Neural progenitor cell (in vitro differentiated cells): ENCODE results near the gene ARHGAP19. TPM values are rescaled to one million over a fixed set of nuclear protein-coding genes. Genes with fewer than 3 reads are reported as not detected.

ENCODE experiments used
- DNase-seq: peaks from one replicate; pipeline ENCODE4 v3.0.0-alpha.2; 2016; ENCODE audit warnings: low spot score
- H2AFZ ChIP-seq: fragments of 200-600 bp; sonication (generic); replicated peaks from 2 replicates; pipeline ENCODE4 v1.6.1; 2016; ENCODE audit warnings: antibody characterized with exemption
- H3F3A ChIP-seq: fragments of 200-600 bp; sonication (generic); 2 replicates; pipeline ENCODE4 v1.6.1; 2016; ENCODE audit warnings: antibody characterized with exemption, low read depth
- H3K27ac ChIP-seq: fragments of 200-600 bp; sonication (generic); 2 replicates; pipeline ENCODE4 v1.5.1; 2016; ENCODE audit warnings: mild to moderate bottlenecking
- H3K27me3 ChIP-seq: fragments of 200-600 bp; sonication (generic); 2 replicates; pipeline ENCODE4 v1.6.1; 2016; ENCODE audit warnings: mild to moderate bottlenecking, moderate library complexity
- H3K36me3 ChIP-seq: fragments of 200-600 bp; sonication (generic); 2 replicates; pipeline ENCODE4 v1.5.1; 2016
- H3K4me1 ChIP-seq: fragments of 200-600 bp; sonication (generic); 2 replicates; pipeline ENCODE4 v1.6.1; 2016; ENCODE audit warnings: mixed run types
- H3K4me2 ChIP-seq: fragments of 200-600 bp; sonication (generic); 2 replicates; pipeline ENCODE4 v1.6.1; 2016
- H3K4me3 ChIP-seq: fragments of 200-600 bp; sonication (generic); 2 replicates; pipeline ENCODE4 v1.5.1; 2016
- H3K79me2 ChIP-seq: fragments of 200-600 bp; sonication (generic); 2 replicates; pipeline ENCODE4 v1.6.1; 2016; ENCODE audit warnings: low read depth
- H3K9ac ChIP-seq: fragments of 200-600 bp; sonication (generic); 2 replicates; pipeline ENCODE4 v1.6.1; 2016
- H3K9me3 ChIP-seq: fragments of 200-600 bp; sonication (generic); 2 replicates; pipeline ENCODE4 v1.5.1; 2016; ENCODE audit warnings: low read depth
- H4K20me1 ChIP-seq: fragments of 200-600 bp; sonication (generic); 2 replicates; pipeline ENCODE4 v1.6.1; 2016; ENCODE audit warnings: low read depth
- H3K27ac Mint-ChIP-seq: 3 replicates; pipeline ENCODE4 v1.8.0; 2021; ENCODE audit warnings: mixed read lengths
- H3K27me3 Mint-ChIP-seq: 2 replicates; pipeline ENCODE4 v1.8.0; 2022; ENCODE audit warnings: low read depth, mild to moderate bottlenecking, inconsistent platforms, moderate library complexity, mixed read lengths; ENCODE audit not compliant: insufficient read depth
- H3K36me3 Mint-ChIP-seq: 3 replicates; pipeline ENCODE4 v1.8.0; 2021; ENCODE audit warnings: mixed read lengths
- H3K4me1 Mint-ChIP-seq: 3 replicates; pipeline ENCODE4 v1.8.0; 2021; ENCODE audit warnings: mixed read lengths
- H3K4me3 Mint-ChIP-seq: 3 replicates; pipeline ENCODE4 v1.8.0; 2021; ENCODE audit warnings: mild to moderate bottlenecking, moderate library complexity, mixed read lengths
- H3K9me3 Mint-ChIP-seq: 3 replicates; pipeline ENCODE4 v1.8.0; 2020; ENCODE audit warnings: mixed read lengths
- CTCF ChIP-seq: fragments of 200-600 bp; sonication (generic); IDR thresholded peaks from 2 replicates; pipeline ENCODE4 v1.5.1; 2017; ENCODE audit warnings: antibody characterized with exemption, mild to moderate bottlenecking
- EZH2 ChIP-seq: fragments of 200-600 bp; sonication (generic); IDR thresholded peaks from 2 replicates; pipeline ENCODE4 v1.6.1; 2017; ENCODE audit warnings: antibody characterized with exemption, mild to moderate bottlenecking, moderate library complexity
- EZH2phosphoT487 ChIP-seq: fragments of 200-600 bp; sonication (generic); IDR thresholded peaks from 2 replicates; pipeline ENCODE4 v1.6.1; 2017; ENCODE audit warnings: antibody characterized with exemption
- total RNA-seq: library from RNA; depleted of rRNA; stranded (reverse); fragments of >200 nt; gene quantifications from 2 replicates; pipeline ENCODE4 v1.2.3, GENCODE V29; 2015; ENCODE audit warnings: low replicate concordance

Gene ARHGAP19
- total RNA-seq, 1 donor from 2014 or later: 88.8 TPM

- Histone ChIP-seq H3K9ac (no peak overlapping the region), H3F3A (no peaks in the 10 kb centered on the region), H3K79me2 (no peaks in the 10 kb centered on the region), H4K20me1 (no peaks in the 10 kb centered on the region), H3K4me1 (no peaks in the 10 kb centered on the region), H3K27me3 (no peaks in the 10 kb centered on the region), H3K4me2 (no peak overlapping the region), H3K36me3 (no peaks in the 10 kb centered on the region), H3K4me3 (no peak overlapping the region), H2AFZ (no peak overlapping the region), H3K27ac (no peak overlapping the region), H3K9me3 (no peaks in the 10 kb centered on the region)
- no peaks in the 10 kb centered on the region for H3K36me3 Mint-ChIP-seq
- H3K27ac Mint-ChIP-seq: no peak overlapping the region
- no peak overlapping the region for H3K4me3 Mint-ChIP-seq
- no peak for DNase-seq
- no peaks in the 10 kb centered on the region for H3K4me1 Mint-ChIP-seq
- no peaks in the 10 kb centered on the region for H3K9me3 Mint-ChIP-seq
- peaks cover 6% of the 10 kb centered on the region for H3K27me3 Mint-ChIP-seq
- TF ChIP-seq CTCF: no peak
- no peak for TF ChIP-seq EZH2
- TF ChIP-seq EZH2phosphoT487: no peak
These were observed 8.5 kb upstream of the ARHGAP19 start for GRCh38 chr10:97300980-97301379.

- H3K27ac Mint-ChIP-seq: no peak overlapping the region
- no peaks in the 10 kb centered on the region for H3K9me3 Mint-ChIP-seq
- H3K4me3 ChIP-seq: no peak overlapping the region
- no peaks in the 10 kb centered on the region for H3K4me1 Mint-ChIP-seq
- H3K36me3 Mint-ChIP-seq: no peaks in the 10 kb centered on the region
- H3K4me3 Mint-ChIP-seq: no peak overlapping the region
- no peaks in the 10 kb centered on the region for H3K9me3 ChIP-seq
- H2AFZ ChIP-seq: peak overlapping the region; percentile 50
- no peak overlapping the region for H3K9ac ChIP-seq
- no peak for TF ChIP-seq EZH2
- TF ChIP-seq CTCF: no peak
- no peak for TF ChIP-seq EZH2phosphoT487
- no peak overlapping the region for H3K4me2 ChIP-seq
- H3K27me3 ChIP-seq: no peaks in the 10 kb centered on the region
- no peak for DNase-seq
- H3K27ac ChIP-seq: no peak overlapping the region
- no peaks in the 10 kb centered on the region for H3K36me3 ChIP-seq
- H3F3A ChIP-seq: no peaks in the 10 kb centered on the region
- no peaks in the 10 kb centered on the region for H3K79me2 ChIP-seq
- H3K27me3 Mint-ChIP-seq: peaks cover 6% of the 10 kb centered on the region
- no peaks in the 10 kb centered on the region for H3K4me1 ChIP-seq
- no peaks in the 10 kb centered on the region for H4K20me1 ChIP-seq
These were observed 5.8 kb upstream of the ARHGAP19 start for GRCh38 chr10:97298223-97298571.

GRCh38 chr10:97297556-97298222 is 5.3 kb upstream of the ARHGAP19 start:
- H3K79me2 ChIP-seq: no peaks in the 10 kb centered on the region
- Mint-ChIP-seq H3K27ac (no peak overlapping the region), H3K9me3 (no peaks in the 10 kb centered on the region), H3K4me1 (peaks cover 2% of the 10 kb centered on the region), H3K27me3 (peaks cover 6% of the 10 kb centered on the region), H3K4me3 (no peak overlapping the region), H3K36me3 (no peaks in the 10 kb centered on the region)
- H3K27ac ChIP-seq: no peak overlapping the region
- no peaks in the 10 kb centered on the region for H3K9me3 ChIP-seq
- no peaks in the 10 kb centered on the region for H3K4me1 ChIP-seq
- no peaks in the 10 kb centered on the region for H3K27me3 ChIP-seq
- H2AFZ ChIP-seq: peak overlapping the region; percentile 50
- DNase-seq: no peak
- no peak overlapping the region for H3K4me3 ChIP-seq
- TF ChIP-seq CTCF: no peak
- no peak for TF ChIP-seq EZH2
- no peak for TF ChIP-seq EZH2phosphoT487
- H3K9ac ChIP-seq: no peak overlapping the region
- H3F3A ChIP-seq: no peaks in the 10 kb centered on the region
- no peaks in the 10 kb centered on the region for H3K36me3 ChIP-seq
- H4K20me1 ChIP-seq: no peaks in the 10 kb centered on the region
- no peak overlapping the region for H3K4me2 ChIP-seq
